ENCODE measurements around the gene BICD2.

DNA sequence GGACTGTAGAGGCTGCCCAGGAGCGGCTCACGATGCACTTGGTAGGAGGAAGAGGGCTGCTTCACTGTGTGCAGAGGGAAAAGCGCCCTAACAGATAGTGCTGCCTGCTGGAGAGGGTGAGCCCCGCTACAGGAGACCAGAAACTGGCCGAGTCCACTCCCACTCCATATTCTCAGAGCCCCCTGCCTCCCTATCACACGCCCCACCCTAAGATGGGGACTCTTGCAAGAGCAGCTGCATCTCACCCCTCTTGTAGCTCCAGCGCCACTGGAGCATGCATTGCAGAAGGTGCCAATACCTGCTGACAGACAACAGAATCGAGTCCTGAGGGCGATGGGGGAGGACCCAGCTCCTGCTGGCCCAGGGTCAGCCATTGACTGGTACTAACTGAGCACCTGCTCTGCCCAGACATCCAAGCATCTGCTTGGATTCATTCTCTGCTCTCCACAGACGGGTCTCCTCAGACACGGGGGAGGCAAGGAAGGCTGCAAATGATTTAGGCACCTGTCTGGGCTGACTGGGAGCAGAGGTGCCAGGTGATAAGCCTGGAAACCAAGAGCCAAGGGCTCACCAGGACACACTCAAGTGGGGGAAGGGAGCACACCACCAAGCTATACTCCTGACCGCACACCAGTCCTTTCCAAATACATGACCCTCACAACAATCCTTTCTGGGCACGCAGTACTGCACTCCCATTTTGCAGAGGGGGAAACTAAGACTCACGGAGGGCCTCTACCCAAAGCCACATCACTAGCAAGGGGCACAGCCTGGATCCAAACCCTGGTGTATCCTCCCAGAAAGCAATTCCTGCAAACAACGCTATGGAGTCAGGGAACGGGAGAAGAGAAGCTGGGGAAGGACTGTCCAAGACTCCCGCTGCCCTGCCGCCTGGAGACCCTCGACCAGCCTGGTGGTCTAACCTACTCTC is 1.6 kb downstream of the BICD2 start:
- TF ChIP-seq, protein P1, sequence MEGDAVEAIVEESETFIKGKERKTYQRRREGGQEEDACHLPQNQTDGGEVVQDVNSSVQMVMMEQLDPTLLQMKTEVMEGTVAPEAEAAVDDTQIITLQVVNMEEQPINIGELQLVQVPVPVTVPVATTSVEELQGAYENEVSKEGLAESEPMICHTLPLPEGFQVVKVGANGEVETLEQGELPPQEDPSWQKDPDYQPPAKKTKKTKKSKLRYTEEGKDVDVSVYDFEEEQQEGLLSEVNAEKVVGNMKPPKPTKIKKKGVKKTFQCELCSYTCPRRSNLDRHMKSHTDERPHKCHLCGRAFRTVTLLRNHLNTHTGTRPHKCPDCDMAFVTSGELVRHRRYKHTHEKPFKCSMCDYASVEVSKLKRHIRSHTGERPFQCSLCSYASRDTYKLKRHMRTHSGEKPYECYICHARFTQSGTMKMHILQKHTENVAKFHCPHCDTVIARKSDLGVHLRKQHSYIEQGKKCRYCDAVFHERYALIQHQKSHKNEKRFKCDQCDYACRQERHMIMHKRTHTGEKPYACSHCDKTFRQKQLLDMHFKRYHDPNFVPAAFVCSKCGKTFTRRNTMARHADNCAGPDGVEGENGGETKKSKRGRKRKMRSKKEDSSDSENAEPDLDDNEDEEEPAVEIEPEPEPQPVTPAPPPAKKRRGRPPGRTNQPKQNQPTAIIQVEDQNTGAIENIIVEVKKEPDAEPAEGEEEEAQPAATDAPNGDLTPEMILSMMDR (conservative IDR thresholded peaks at IDR 0.05), result no peak
- no peak for TF ChIP-seq ZFX (IDR thresholded peaks at IDR 0.05)

Data from C4-2B (cell line).